ENCODE measurements around the gene GLIPR2. TPM values are rescaled to one million over a fixed set of nuclear protein-coding genes. Genes with fewer than 3 reads are reported as not detected.
A peak's percentile ranks its signal among the peaks of the same experiment; 100 is the strongest.

GLIPR2 gene
- total RNA-seq, 1 donor from 2014 or later: 54.4 TPM

DNA sequence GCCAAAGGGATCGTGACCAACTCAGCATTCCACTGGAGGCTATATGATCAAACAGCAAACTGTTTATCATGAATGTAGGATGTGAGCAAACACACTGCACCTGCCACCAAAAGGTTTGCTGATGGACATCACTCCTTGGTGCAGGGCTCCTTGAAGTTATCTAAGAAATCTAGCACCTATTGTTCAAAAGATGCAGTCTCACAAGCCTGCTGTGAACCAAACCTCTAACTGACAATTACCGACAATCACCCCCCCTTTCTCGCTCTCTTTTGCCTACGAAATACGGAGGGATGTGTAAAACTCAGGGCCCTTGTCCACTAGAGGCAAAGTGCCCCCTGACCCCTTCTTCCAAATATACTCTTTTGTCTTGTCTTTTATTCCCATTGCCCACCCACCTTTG lies 51.7 kb downstream of the GLIPR2 start:
- TF ChIP-seq CTCF (IDR thresholded peaks at IDR 0.05): no peak
- H3K4me3 ChIP-seq: no peak overlapping the region
- H3K36me3 ChIP-seq: no peaks in the 10 kb centered on the region
- peaks cover under 1 to 16% of the 10 kb centered on the region in 2 donors for H3K4me1 ChIP-seq
- H3K27ac ChIP-seq: no peak overlapping the region
- DNase-seq (ENCODE audit: low spot score in 2 of 2): no peak
- intact Hi-C loops (cut with DNase I): no loop called here
- no peaks in the 10 kb centered on the region for H3K27me3 ChIP-seq
- no peaks in the 10 kb centered on the region for H3K9me3 ChIP-seq

GRCh38 chr9:36189976-36190375 lies 53.4 kb downstream of the GLIPR2 start:
- Histone ChIP-seq H3K27me3 (no peaks in the 10 kb centered on the region), H3K36me3 (no peaks in the 10 kb centered on the region), H3K4me1 (peaks cover 4 to 31% of the 10 kb centered on the region in 2 donors), H3K4me3 (peak overlapping the region; percentile 86 to 99), H3K27ac (peak overlapping the region; percentile 94 to 95), H3K9me3 (no peaks in the 10 kb centered on the region)
- no peak for TF ChIP-seq CTCF (IDR thresholded peaks at IDR 0.05)
- no peak for DNase-seq (ENCODE audit: low spot score in 2 of 2)
- intact Hi-C loops (cut with DNase I): loop anchor here (1.0 to 10.0 kb wide), 4 partner anchors 23 to 135 kb away; partner anchors contain the start of gene GNE

DNA sequence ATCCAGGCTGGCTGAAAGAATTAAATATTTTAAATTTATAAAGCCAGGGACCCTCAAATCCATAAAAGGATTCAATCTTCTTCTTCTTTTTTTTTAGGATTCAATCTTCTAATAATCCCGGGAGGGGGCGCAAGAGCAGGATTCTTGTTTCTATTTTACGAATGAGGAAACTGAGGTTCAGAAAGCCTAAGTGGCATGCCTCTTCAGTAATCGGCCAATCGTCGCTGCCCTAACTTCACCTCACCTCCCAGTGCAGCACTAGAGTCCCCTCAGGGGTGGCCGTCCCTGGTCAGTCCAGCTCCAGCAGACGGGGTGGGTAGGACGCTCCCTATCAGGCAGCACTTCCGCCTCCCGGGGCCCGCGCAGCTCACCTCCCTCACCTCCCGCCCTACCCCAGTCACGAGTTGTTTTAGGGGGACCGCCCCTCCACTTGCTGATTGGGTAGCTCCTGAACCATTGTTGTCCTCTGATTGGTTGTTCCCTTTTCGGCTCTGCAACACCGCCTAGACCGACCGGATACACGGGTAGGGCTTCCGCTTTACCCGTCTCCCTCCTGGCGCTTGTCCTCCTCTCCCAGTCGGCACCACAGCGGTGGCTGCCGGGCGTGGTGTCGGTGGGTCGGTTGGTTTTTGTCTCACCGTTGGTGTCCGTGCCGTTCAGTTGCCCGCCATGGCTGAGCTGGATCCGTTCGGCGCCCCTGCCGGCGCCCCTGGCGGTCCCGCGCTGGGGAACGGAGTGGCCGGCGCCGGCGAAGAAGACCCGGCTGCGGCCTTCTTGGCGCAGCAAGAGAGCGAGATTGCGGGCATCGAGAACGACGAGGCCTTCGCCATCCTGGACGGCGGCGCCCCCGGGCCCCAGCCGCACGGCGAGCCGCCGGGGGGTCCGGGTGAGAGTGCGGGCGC lies 54.1 kb downstream of the GLIPR2 start, which contains the start of gene CLTA:
Gene CLTA (plus strand): TSS at position 534 of the 902 bp plus-strand sequence. CDS start 136 bp downstream, at position 670.
- Histone ChIP-seq H3K9me3 (no peaks in the 10 kb centered on the region), H3K27ac (peak within 1 kb of the TSS; percentile 94 to 95), H3K4me3 (peak within 1 kb of the TSS; percentile 86 to 99), H3K4me1 (peaks cover 4 to 31% of the 10 kb centered on the region in 2 donors), H3K27me3 (no peaks in the 10 kb centered on the region), H3K36me3 (no peaks in the 10 kb centered on the region)
- peak; percentile 91 to 98 for DNase-seq (ENCODE audit: low spot score in 2 of 2)
- peak; percentile 43 to 63 (median 53) for TF ChIP-seq CTCF (IDR thresholded peaks at IDR 0.05)
- intact Hi-C loops (cut with DNase I): loop anchor here (1.0 to 10.0 kb wide), 4 partner anchors 24 to 134 kb away; partner anchors contain the start of gene GNE

DNA sequence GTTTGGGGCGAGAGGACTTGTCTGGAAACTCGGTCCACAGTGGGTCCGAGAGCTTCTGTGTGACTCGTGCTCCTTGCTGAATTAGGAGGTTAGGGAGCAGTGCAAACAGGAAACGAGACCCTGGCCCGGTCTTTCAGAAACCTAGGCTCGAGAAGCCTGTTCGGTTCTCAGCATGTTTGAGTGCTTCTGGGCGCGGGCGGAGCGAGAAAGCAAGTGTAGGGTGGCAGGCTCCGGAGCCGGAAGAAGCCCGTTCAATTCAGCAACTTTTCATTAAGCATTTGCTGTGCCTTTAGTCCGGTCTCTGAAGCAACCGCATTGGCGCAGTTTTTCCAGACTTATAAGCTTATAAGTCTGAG lies 54.7 kb downstream of the GLIPR2 start:
- H3K4me3 ChIP-seq: peak overlapping the region; percentile 86 to 99
- H3K9me3 ChIP-seq: no peaks in the 10 kb centered on the region
- H3K36me3 ChIP-seq: no peaks in the 10 kb centered on the region
- DNase-seq (ENCODE audit: low spot score in 2 of 2): no peak
- H3K27me3 ChIP-seq: no peaks in the 10 kb centered on the region
- intact Hi-C loops (cut with DNase I): loop anchor here (2.0 to 10.0 kb wide), 2 partner anchors 24 to 134 kb away; no protein-coding TSS in a partner anchor
- no peak for TF ChIP-seq CTCF (IDR thresholded peaks at IDR 0.05)
- peak overlapping the region; percentile 94 to 95 for H3K27ac ChIP-seq
- H3K4me1 ChIP-seq: peaks cover 4 to 31% of the 10 kb centered on the region in 2 donors

DNA sequence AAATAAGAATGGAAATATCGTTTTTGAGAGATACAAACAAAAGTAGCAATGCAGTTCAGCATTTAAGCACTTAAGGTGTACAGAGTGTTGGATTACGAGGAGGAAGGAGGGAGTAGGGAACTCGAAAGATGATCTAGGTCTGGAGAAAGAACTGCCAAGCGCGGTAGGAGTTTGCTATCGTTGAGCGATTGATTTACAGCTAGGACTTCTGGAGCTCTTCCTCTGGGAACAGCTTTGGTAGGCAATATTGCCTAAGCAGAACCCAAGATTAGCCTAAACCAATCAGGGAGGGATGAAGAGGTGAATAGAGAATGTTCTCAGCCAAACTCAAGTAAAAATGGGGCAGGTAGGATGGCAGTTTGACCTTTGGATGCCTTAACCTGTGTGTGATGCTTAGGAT lies 55.2 kb downstream of the GLIPR2 start:
- peak overlapping the region; percentile 94 to 95 for H3K27ac ChIP-seq
- H3K9me3 ChIP-seq: no peaks in the 10 kb centered on the region
- H3K36me3 ChIP-seq: no peaks in the 10 kb centered on the region
- peak overlapping the region; percentile 86 to 99 for H3K4me3 ChIP-seq
- peaks cover 4 to 31% of the 10 kb centered on the region in 2 donors for H3K4me1 ChIP-seq
- no peaks in the 10 kb centered on the region for H3K27me3 ChIP-seq
- DNase-seq (ENCODE audit: low spot score in 2 of 2): no peak
- intact Hi-C loops (cut with DNase I): loop anchor here (2.0 to 10.0 kb wide), 2 partner anchors 25 to 133 kb away; no protein-coding TSS in a partner anchor
- TF ChIP-seq CTCF (IDR thresholded peaks at IDR 0.05): no peak
